ENCODE data around the gene CMTM5.

DNA sequence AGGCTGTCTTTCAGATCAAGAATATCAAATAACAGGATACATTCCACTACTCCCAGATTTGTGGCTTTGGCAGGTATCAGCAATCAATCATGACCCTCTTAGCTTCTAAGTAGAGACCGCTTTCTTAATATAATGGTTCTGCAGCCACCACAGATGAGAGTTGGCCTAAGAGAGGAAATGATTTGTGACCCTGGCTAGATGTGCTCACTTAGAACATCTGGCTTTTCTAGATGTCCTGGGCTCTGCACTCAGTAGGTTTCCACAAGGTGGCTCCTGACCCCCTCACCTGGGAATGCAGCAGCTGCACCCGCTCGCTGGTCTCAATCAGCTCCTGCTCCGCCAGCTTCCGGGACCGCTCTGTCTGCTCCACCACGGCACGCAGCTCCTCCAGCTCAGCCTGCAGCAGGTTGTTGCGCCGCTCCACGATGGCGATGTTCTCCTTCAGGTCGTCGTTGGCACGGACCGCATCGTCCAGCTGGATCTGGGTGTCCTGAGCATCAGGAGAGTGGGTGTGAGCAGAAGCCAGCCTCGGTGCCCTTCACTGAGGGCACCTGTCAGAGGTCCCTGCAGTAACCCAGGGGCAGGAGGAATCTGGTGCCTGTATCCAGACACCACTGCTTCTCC is 8.9 kb downstream of the CMTM5 start:
- TF ChIP-seq, protein P1, sequence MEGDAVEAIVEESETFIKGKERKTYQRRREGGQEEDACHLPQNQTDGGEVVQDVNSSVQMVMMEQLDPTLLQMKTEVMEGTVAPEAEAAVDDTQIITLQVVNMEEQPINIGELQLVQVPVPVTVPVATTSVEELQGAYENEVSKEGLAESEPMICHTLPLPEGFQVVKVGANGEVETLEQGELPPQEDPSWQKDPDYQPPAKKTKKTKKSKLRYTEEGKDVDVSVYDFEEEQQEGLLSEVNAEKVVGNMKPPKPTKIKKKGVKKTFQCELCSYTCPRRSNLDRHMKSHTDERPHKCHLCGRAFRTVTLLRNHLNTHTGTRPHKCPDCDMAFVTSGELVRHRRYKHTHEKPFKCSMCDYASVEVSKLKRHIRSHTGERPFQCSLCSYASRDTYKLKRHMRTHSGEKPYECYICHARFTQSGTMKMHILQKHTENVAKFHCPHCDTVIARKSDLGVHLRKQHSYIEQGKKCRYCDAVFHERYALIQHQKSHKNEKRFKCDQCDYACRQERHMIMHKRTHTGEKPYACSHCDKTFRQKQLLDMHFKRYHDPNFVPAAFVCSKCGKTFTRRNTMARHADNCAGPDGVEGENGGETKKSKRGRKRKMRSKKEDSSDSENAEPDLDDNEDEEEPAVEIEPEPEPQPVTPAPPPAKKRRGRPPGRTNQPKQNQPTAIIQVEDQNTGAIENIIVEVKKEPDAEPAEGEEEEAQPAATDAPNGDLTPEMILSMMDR (optimal IDR thresholded peaks at IDR 0.05 in 1 of 3, IDR thresholded peaks at IDR 0.05 in 1 of 3, conservative IDR thresholded peaks at IDR 0.05 in 1 of 3; ENCODE audit: extremely low read depth in 1 of 3, insufficient read depth in 2 of 3, low read length in 3 of 3) = no peak
- TF ChIP-seq EZH2 (IDR thresholded peaks at IDR 0.05; ENCODE audit: low read length) = no peak

All from keratinocyte (primary cell).